SK-N-SH (cell line): ENCODE measurements around the gene CCDC74B.
"Not testable (repeated sequence)": the region's sequence is repeated elsewhere in the genome, so short reads cannot be mapped to it uniquely, and the experiment has no call there.

Experiments
- CHD2 ChIP-seq: fragments of 150-350 bp; IDR thresholded peaks from 2 replicates; pipeline ENCODE4 v1.6.1; 2018; ENCODE audit warnings: low read length; ENCODE audit not compliant: partially characterized antibody
- CTCF ChIP-seq: fragments of 200-600 bp; sonication (generic); IDR thresholded peaks from 2 replicates; pipeline ENCODE4 v1.6.1; 2017; ENCODE audit warnings: antibody characterized with exemption, mild to moderate bottlenecking, moderate library complexity
- EP300 ChIP-seq, 2 experiments: IDR thresholded peaks; 2 replicates each; pipeline versions ENCODE4 v1.4.0 to v1.6.1; 2012; ENCODE audit warnings: borderline replicate concordance in 1 of 2, low read depth in 1 of 2, low read length in 1 of 2
- FOSL2 ChIP-seq: IDR thresholded peaks from 2 replicates; pipeline ENCODE4 v1.4.0; 2012; ENCODE audit warnings: low read depth, mild to moderate bottlenecking, moderate library complexity, borderline replicate concordance
- JUND ChIP-seq: IDR thresholded peaks from 2 replicates; pipeline ENCODE4 v1.4.0; 2012
- RAD21 ChIP-seq: IDR thresholded peaks from 2 replicates; pipeline ENCODE4 v1.6.1; 2012; ENCODE audit warnings: mild to moderate bottlenecking, low read length
- REST ChIP-seq: IDR thresholded peaks from 2 replicates; pipeline ENCODE4 v1.6.1; 2012; ENCODE audit warnings: mild to moderate bottlenecking, low read depth, low read length, moderate library complexity
- TCF12 ChIP-seq: IDR thresholded peaks from 2 replicates; pipeline ENCODE4 v1.4.0; 2012

GRCh38 chr2:130193824-130194223 is 48.9 kb upstream of the CCDC74B start:
- TF ChIP-seq CTCF; RAD21; CHD2; JUND; TCF12; FOSL2; EP300 (IDR thresholded peaks at IDR 0.05; ENCODE audit: borderline replicate concordance in 1 of 2, low read depth in 1 of 2, low read length in 1 of 2); REST: not testable (repeated sequence)
